HCT116 (cell line): ENCODE results near the gene PEF1.

Experiments used
- EZH2 ChIP-seq: fragments of 200-600 bp; sonication (generic); IDR thresholded peaks from 2 replicates; pipeline ENCODE4 v1.6.1; 2017; ENCODE audit warnings: antibody characterized with exemption, mixed run types
- EZH2phosphoT487 ChIP-seq: fragments of 200-600 bp; IDR thresholded peaks from 2 replicates; pipeline ENCODE4 v1.6.1; 2018; ENCODE audit warnings: antibody characterized with exemption, borderline replicate concordance
- FOSL1 ChIP-seq: IDR thresholded peaks from 2 replicates; pipeline ENCODE4 v1.6.1; 2012; ENCODE audit warnings: low read depth
- POLR2A ChIP-seq: IDR thresholded peaks from 2 replicates; pipeline ENCODE4 v1.7.0; 2011; ENCODE audit warnings: borderline replicate concordance; ENCODE audit not compliant: insufficient read depth, insufficient read length; ENCODE audit errors: extremely low read depth
- POLR2AphosphoS5 ChIP-seq: IDR thresholded peaks from 2 replicates; pipeline ENCODE4 v1.6.1; 2011; ENCODE audit warnings: mild to moderate bottlenecking, low read depth, low read length, moderate library complexity
- RAD21 ChIP-seq: IDR thresholded peaks from 2 replicates; pipeline ENCODE4 v1.6.1; 2012; ENCODE audit warnings: low read depth, mild to moderate bottlenecking
- SP1 ChIP-seq: IDR thresholded peaks from 2 replicates; pipeline ENCODE4 v1.6.1; 2012; ENCODE audit warnings: low read depth
- SRF ChIP-seq: IDR thresholded peaks from 2 replicates; pipeline ENCODE4 v1.6.1; 2012; ENCODE audit warnings: low read depth
- TCF7L2 ChIP-seq: IDR thresholded peaks from 2 replicates; pipeline ENCODE4 v1.7.0; 2011; ENCODE audit warnings: borderline replicate concordance, inconsistent platforms; ENCODE audit not compliant: insufficient read depth, insufficient read length; ENCODE audit errors: extremely low read depth
- TF ChIP-seq, protein P1 (sequence below), 3 experiments: fragments of 200-600 bp in 1 of 3; sonication (generic) in 1 of 3; IDR thresholded peaks in 2 of 3; conservative IDR thresholded peaks in 1 of 3; 2 replicates each; pipeline ENCODE4 v1.5.1; 2012 to 2017; ENCODE audit warnings: low read depth in 2 of 3, low read length in 2 of 3, antibody characterized with exemption in 1 of 3, borderline replicate concordance in 1 of 3, control low read depth in 1 of 3, mild to moderate bottlenecking in 1 of 3, mixed read lengths in 1 of 3, mixed run types in 1 of 3, moderate library complexity in 1 of 3; ENCODE audit not compliant: insufficient read depth in 1 of 3
- TF ChIP-seq, protein P2 (sequence below): IDR thresholded peaks from 2 replicates; pipeline ENCODE4 v1.6.1; 2012; ENCODE audit warnings: low read depth
- TF ChIP-seq, protein P3 (sequence below): IDR thresholded peaks from 2 replicates; pipeline ENCODE4 v1.6.1; 2012

- TF ChIP-seq, protein P1, sequence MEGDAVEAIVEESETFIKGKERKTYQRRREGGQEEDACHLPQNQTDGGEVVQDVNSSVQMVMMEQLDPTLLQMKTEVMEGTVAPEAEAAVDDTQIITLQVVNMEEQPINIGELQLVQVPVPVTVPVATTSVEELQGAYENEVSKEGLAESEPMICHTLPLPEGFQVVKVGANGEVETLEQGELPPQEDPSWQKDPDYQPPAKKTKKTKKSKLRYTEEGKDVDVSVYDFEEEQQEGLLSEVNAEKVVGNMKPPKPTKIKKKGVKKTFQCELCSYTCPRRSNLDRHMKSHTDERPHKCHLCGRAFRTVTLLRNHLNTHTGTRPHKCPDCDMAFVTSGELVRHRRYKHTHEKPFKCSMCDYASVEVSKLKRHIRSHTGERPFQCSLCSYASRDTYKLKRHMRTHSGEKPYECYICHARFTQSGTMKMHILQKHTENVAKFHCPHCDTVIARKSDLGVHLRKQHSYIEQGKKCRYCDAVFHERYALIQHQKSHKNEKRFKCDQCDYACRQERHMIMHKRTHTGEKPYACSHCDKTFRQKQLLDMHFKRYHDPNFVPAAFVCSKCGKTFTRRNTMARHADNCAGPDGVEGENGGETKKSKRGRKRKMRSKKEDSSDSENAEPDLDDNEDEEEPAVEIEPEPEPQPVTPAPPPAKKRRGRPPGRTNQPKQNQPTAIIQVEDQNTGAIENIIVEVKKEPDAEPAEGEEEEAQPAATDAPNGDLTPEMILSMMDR (IDR thresholded peaks at IDR 0.05 in 2 of 3, conservative IDR thresholded peaks at IDR 0.05 in 1 of 3; ENCODE audit: borderline replicate concordance in 1 of 3, insufficient read depth in 1 of 3, low read depth in 2 of 3, low read length in 2 of 3): no peak
- TF ChIP-seq RAD21 (no peak), EZH2phosphoT487 (no peak), EZH2 (no peak), FOSL1 (no peak), POLR2A (no peak), POLR2AphosphoS5 (no peak), SRF (no peak), TCF7L2 (no peak), SP1 (no peak)
- TF ChIP-seq, protein P2, sequence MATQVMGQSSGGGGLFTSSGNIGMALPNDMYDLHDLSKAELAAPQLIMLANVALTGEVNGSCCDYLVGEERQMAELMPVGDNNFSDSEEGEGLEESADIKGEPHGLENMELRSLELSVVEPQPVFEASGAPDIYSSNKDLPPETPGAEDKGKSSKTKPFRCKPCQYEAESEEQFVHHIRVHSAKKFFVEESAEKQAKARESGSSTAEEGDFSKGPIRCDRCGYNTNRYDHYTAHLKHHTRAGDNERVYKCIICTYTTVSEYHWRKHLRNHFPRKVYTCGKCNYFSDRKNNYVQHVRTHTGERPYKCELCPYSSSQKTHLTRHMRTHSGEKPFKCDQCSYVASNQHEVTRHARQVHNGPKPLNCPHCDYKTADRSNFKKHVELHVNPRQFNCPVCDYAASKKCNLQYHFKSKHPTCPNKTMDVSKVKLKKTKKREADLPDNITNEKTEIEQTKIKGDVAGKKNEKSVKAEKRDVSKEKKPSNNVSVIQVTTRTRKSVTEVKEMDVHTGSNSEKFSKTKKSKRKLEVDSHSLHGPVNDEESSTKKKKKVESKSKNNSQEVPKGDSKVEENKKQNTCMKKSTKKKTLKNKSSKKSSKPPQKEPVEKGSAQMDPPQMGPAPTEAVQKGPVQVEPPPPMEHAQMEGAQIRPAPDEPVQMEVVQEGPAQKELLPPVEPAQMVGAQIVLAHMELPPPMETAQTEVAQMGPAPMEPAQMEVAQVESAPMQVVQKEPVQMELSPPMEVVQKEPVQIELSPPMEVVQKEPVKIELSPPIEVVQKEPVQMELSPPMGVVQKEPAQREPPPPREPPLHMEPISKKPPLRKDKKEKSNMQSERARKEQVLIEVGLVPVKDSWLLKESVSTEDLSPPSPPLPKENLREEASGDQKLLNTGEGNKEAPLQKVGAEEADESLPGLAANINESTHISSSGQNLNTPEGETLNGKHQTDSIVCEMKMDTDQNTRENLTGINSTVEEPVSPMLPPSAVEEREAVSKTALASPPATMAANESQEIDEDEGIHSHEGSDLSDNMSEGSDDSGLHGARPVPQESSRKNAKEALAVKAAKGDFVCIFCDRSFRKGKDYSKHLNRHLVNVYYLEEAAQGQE: no peak
- TF ChIP-seq, protein P3, sequence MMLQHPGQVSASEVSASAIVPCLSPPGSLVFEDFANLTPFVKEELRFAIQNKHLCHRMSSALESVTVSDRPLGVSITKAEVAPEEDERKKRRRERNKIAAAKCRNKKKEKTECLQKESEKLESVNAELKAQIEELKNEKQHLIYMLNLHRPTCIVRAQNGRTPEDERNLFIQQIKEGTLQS: no peak
Observed at GRCh38 chr1:31678681-31679080, 34.0 kb upstream of the PEF1 start.
